NT2/D1 (cell line): Measurements from ENCODE around the gene NCS1.

Source experiments
- SUZ12 ChIP-seq: IDR thresholded peaks from 2 replicates; pipeline ENCODE4 v1.6.1; 2011; ENCODE audit not compliant: insufficient read length, insufficient read depth; ENCODE audit errors: extremely low read depth
- ZNF274 ChIP-seq: IDR thresholded peaks from 2 replicates; pipeline ENCODE4 v1.6.1; 2011; ENCODE audit warnings: mild to moderate bottlenecking, low read depth, low read length

- TF ChIP-seq ZNF274 (no peak), SUZ12 (no peak)
Observed at GRCh38 chr9:130126721-130127433, 45.3 kb upstream of the NCS1 start.
